Memory B cell (primary cell): Measurements from ENCODE around the gene BCL7C.

Source experiments
- ATAC-seq: fragments of 150-1000 bp; cut with Tn5 transposase; 2 replicates; pipeline ENCODE4 v1.10.0; 2021; ENCODE audit warnings: low read depth, mild to moderate bottlenecking, moderate library complexity
- DNase-seq, 2 donors: peaks; one replicate each; pipeline ENCODE4 v3.0.0; 2022; ENCODE audit warnings: low spot score in 2 of 2
- H3K27ac Mint-ChIP-seq: one replicate; pipeline ENCODE4 v1.8.0; 2022; ENCODE audit warnings: mild to moderate bottlenecking, moderate library complexity, mixed read lengths
- H3K27me3 Mint-ChIP-seq: one replicate; pipeline ENCODE4 v1.8.0; 2022; ENCODE audit warnings: mixed read lengths
- H3K36me3 Mint-ChIP-seq: one replicate; pipeline ENCODE4 v1.8.0; 2022; ENCODE audit warnings: mild to moderate bottlenecking, mixed read lengths
- H3K4me1 Mint-ChIP-seq: one replicate; pipeline ENCODE4 v1.8.0; 2022; ENCODE audit warnings: mixed read lengths
- H3K4me3 Mint-ChIP-seq: one replicate; pipeline ENCODE4 v1.8.0; 2022; ENCODE audit warnings: mild to moderate bottlenecking, moderate library complexity, mixed read lengths
- H3K9me3 Mint-ChIP-seq: one replicate; pipeline ENCODE4 v1.8.0; 2022; ENCODE audit warnings: mixed read lengths

Gene BCL7C

DNA sequence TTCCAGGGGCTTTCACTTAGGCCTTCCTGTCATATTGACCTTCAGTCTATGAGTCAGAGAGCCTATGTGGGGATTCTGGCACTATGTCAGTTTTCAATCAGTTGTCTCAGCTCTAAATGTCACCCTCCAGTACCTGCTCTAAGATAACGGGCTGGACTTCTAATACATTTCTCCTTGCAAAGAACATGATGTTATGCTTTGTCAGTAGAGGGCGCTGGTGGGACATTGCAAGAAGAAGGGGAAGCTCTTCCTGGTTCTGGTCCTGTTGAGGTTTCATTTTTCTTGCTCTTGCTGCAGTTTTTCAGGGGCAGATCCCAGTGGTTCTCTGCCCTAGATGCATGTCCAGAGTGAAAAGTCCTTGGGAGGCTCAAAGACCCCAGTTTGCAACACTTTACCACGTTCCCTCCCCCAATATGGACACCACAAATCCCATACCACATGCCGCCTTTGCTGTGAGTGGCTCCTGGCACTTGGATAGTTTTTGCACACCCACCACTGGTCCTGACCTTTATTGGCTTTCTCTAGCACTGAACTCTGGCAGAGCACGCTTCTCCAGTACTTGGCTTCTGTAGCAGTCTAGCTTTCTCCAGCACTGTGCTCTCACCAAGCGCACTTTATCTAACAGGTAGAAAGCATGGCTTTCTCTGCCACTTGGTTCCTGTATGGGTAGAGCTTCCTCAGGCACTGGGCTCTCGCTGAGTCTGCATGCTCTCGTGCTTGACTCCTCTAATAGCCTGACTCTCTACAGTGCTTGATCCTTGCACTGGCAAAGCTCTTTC is 49.0 kb downstream of the BCL7C start:
- H3K4me1 Mint-ChIP-seq = peaks cover 5% of the 10 kb centered on the region
- ATAC-seq (peak; percentile 98), DNase-seq (peak; percentile 78 to 82)
- no peaks in the 10 kb centered on the region for H3K9me3 Mint-ChIP-seq
- no peak overlapping the region for H3K4me3 Mint-ChIP-seq
- H3K27me3 Mint-ChIP-seq = no peaks in the 10 kb centered on the region
- no peak overlapping the region for H3K27ac Mint-ChIP-seq
- H3K36me3 Mint-ChIP-seq = peaks cover 2% of the 10 kb centered on the region

DNA sequence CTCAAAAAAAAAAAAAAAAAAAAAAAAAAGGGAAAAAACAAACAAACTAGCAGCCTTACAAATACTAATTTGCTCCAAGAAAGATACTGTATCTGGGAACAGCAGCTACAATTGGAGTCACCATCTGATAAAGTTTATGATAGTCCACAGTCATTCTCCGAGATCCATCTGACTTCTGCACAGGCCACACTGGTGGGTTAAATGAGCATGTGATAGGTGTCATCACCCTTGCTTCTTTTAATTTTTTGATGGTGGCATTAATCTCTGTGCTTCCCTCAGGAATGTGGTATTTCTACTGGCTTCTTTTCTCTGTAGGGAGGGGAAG is 49.6 kb downstream of the BCL7C start:
- H3K36me3 Mint-ChIP-seq = peaks cover 2% of the 10 kb centered on the region
- no peak overlapping the region for H3K27ac Mint-ChIP-seq
- no peak for DNase-seq
- H3K27me3 Mint-ChIP-seq = no peaks in the 10 kb centered on the region
- H3K9me3 Mint-ChIP-seq = no peaks in the 10 kb centered on the region
- H3K4me1 Mint-ChIP-seq = peaks cover 5% of the 10 kb centered on the region
- ATAC-seq = no peak
- H3K4me3 Mint-ChIP-seq = no peak overlapping the region

GRCh38 chr16:30843501-30843900 is 50.4 kb downstream of the BCL7C start:
- ATAC-seq (no peak), DNase-seq (no peak)
- Mint-ChIP-seq H3K4me1 (peaks cover 5% of the 10 kb centered on the region), H3K36me3 (peaks cover 2% of the 10 kb centered on the region), H3K27me3 (no peaks in the 10 kb centered on the region), H3K4me3 (no peak overlapping the region), H3K27ac (no peak overlapping the region), H3K9me3 (no peaks in the 10 kb centered on the region)

DNA sequence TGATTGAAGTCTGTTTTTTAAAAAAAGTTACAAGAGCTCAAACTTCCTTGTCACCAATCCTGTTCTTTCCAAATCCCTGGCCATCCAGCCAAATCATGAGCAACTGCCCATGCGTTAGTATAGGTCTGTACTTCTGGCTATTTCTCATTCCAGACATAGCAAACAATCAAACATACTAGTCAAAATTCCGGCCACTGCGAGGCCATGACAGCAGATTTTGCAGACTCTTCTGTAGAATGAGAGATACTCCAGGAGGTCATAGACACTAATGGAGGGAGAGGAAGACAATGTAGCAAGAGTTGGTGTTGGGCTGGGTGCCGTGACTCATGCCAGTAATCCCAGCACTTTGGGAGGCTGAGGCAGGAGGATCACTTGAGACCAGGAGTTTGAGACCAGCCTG is 50.9 kb downstream of the BCL7C start:
- DNase-seq = no peak
- H3K36me3 Mint-ChIP-seq = peaks cover 2% of the 10 kb centered on the region
- H3K4me1 Mint-ChIP-seq = peaks cover 5% of the 10 kb centered on the region
- H3K4me3 Mint-ChIP-seq = no peak overlapping the region
- no peaks in the 10 kb centered on the region for H3K27me3 Mint-ChIP-seq
- no peak overlapping the region for H3K27ac Mint-ChIP-seq
- H3K9me3 Mint-ChIP-seq = no peaks in the 10 kb centered on the region
- no peak for ATAC-seq

DNA sequence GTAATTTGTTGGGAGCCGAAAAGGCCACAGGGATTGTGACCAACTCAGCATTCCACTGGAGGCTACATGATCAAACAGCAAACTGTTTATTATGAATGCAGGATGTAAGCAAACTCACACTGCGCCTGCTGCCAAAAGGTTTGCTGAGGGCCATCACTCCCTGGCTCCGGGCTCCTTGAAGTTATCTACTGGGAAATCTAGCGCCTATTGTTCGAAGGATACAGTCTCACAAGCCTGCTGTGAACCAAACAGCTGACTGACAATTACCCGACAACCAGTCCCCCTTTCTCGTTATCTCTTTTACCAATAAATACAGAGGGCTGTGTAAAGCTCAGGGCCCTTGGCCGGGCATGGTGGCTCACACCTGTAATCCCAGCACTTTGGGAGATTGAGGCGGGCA is 52.5 kb downstream of the BCL7C start:
- Mint-ChIP-seq H3K36me3 (peaks cover 2% of the 10 kb centered on the region), H3K4me1 (peaks cover 5% of the 10 kb centered on the region), H3K27me3 (no peaks in the 10 kb centered on the region), H3K9me3 (no peaks in the 10 kb centered on the region), H3K27ac (no peak overlapping the region), H3K4me3 (no peak overlapping the region)
- DNase-seq = no peak
- ATAC-seq = no peak

DNA sequence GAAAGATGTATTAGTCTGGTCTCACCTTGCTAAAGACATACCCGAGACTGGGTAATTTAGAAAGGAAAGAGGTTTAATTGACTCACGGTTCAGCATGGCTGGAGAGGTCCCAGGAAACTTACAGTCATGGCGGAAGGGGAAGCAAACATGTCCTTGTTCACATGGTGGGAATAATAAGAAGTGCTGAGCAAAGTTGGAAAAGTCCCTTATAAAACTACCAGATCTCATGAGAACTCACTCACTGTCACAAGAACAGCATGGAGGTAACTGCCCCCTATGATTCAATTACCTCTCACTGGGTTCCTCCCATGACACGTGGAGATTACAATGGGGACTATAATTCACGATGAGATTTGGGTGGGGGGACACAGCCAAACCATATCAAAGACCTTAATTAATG is 53.3 kb downstream of the BCL7C start:
- Mint-ChIP-seq H3K27me3 (no peaks in the 10 kb centered on the region), H3K9me3 (no peaks in the 10 kb centered on the region), H3K27ac (no peak overlapping the region), H3K4me3 (no peak overlapping the region), H3K36me3 (peaks cover 2% of the 10 kb centered on the region), H3K4me1 (peaks cover 5% of the 10 kb centered on the region)
- ATAC-seq (no peak), DNase-seq (no peak)

GRCh38 chr16:30839523-30840227 is 54.2 kb downstream of the BCL7C start:
- no peak for DNase-seq
- ATAC-seq = no peak
- H3K9me3 Mint-ChIP-seq = no peaks in the 10 kb centered on the region
- no peak overlapping the region for H3K4me3 Mint-ChIP-seq
- no peaks in the 10 kb centered on the region for H3K4me1 Mint-ChIP-seq
- no peaks in the 10 kb centered on the region for H3K27me3 Mint-ChIP-seq
- H3K36me3 Mint-ChIP-seq = peaks cover 2% of the 10 kb centered on the region
- H3K27ac Mint-ChIP-seq = no peak overlapping the region

- ATAC-seq (no peak), DNase-seq (no peak)
- no peak overlapping the region for H3K27ac Mint-ChIP-seq
- H3K27me3 Mint-ChIP-seq = no peaks in the 10 kb centered on the region
- H3K9me3 Mint-ChIP-seq = no peaks in the 10 kb centered on the region
- H3K4me1 Mint-ChIP-seq = no peaks in the 10 kb centered on the region
- no peak overlapping the region for H3K4me3 Mint-ChIP-seq
- peaks cover 2% of the 10 kb centered on the region for H3K36me3 Mint-ChIP-seq
Measured at GRCh38 chr16:30838876-30839471, 54.9 kb downstream of the BCL7C start.

GRCh38 chr16:30837904-30838303 is 56.0 kb downstream of the BCL7C start:
- H3K4me1 Mint-ChIP-seq = no peaks in the 10 kb centered on the region
- no peaks in the 10 kb centered on the region for H3K9me3 Mint-ChIP-seq
- H3K27ac Mint-ChIP-seq = no peak overlapping the region
- peaks cover 2% of the 10 kb centered on the region for H3K36me3 Mint-ChIP-seq
- H3K27me3 Mint-ChIP-seq = no peaks in the 10 kb centered on the region
- no peak overlapping the region for H3K4me3 Mint-ChIP-seq
- ATAC-seq = no peak
- no peak for DNase-seq
